GM23248 (cell line): ENCODE data around the gene SFXN2.

Experiments
- EZH2 ChIP-seq: fragments of 200-600 bp; sonication (generic); IDR thresholded peaks from 2 replicates; pipeline ENCODE4 v1.6.1; 2018; ENCODE audit warnings: antibody characterized with exemption, mild to moderate bottlenecking; ENCODE audit not compliant: insufficient read depth, poor library complexity, severe bottlenecking
- EZH2phosphoT487 ChIP-seq: fragments of 200-600 bp; sonication (generic); IDR thresholded peaks from 2 replicates; pipeline ENCODE4 v1.6.1; 2018; ENCODE audit warnings: antibody characterized with exemption, moderate library complexity, mild to moderate bottlenecking, low read depth; ENCODE audit not compliant: insufficient read depth

DNA sequence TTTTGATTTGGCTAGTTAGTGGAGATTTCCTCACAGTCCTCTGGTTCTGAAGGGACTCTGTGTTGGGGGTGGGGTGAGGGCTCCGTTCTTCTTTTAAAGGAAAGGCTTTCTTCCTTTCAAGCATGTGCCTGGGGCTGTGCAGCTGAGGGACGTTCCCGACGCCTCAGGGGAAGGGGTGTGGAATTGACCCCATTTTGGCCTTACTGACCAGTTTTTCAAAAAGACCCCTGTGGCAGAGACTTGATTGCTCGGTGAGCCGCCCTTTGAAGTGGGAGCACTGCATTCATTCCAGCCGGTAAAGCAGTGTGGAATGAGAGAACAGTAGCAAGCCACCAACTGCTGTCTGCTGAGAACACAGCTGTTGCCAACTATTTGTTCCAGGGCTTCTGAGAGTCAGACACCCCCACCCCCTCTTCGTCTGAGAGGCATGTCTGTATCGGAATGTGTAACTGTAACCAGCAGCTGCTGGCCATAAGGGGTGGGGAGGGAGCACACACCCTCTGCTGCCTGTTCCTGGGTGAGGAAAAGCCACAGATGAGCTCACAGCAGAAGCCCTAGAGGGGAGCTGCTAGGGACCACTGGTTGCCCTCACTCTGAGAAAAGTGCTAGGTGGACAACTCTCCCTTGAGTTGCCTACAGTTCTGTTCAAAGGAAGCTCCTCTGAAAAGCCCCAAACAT lies 62.5 kb downstream of the SFXN2 start:
- TF ChIP-seq EZH2 (no peak), EZH2phosphoT487 (peak; percentile 65; the same call in 1 of the 2 replicates)
